ENCODE data around the gene ISCA2.

The ISCA2 gene

GRCh38 chr14:74519316-74520074 lies 25.9 kb downstream of the ISCA2 start:
- H2AFZ ChIP-seq (ENCODE audit: low read length), result no peak overlapping the region
- peaks cover 7% of the 10 kb centered on the region for H3K4me1 ChIP-seq (ENCODE audit: insufficient read depth, low read length, poor library complexity, severe bottlenecking)
- H3K79me2 ChIP-seq (ENCODE audit: insufficient read depth, low read length), result no peaks in the 10 kb centered on the region
- H3K9me3 ChIP-seq (ENCODE audit: insufficient read depth, low read depth, low read length), result no peaks in the 10 kb centered on the region
- no peak overlapping the region for H3K4me2 ChIP-seq (ENCODE audit: low read depth, low read length, poor library complexity, severe bottlenecking)
- no peaks in the 10 kb centered on the region for H3K36me3 ChIP-seq (ENCODE audit: insufficient read depth, low read length)
- no peak overlapping the region for H3K9ac ChIP-seq (ENCODE audit: low read depth, low read length, poor library complexity, severe bottlenecking)
- H4K20me1 ChIP-seq (ENCODE audit: insufficient read depth, low read length, poor library complexity, severe bottlenecking), result no peaks in the 10 kb centered on the region
- no peaks in the 10 kb centered on the region for H3K27me3 ChIP-seq (ENCODE audit: insufficient read depth, low read length, poor library complexity, severe bottlenecking)
- H3F3A ChIP-seq (ENCODE audit: low read depth), result no peaks in the 10 kb centered on the region
- no peaks in the 10 kb centered on the region for H3K9me2 ChIP-seq (replicated peaks; ENCODE audit: low read depth, low read length)
- no peak for TF ChIP-seq EZH2phosphoT487 (IDR thresholded peaks at IDR 0.05; ENCODE audit: borderline replicate concordance)
- TF ChIP-seq CTCF (conservative IDR thresholded peaks at IDR 0.05; ENCODE audit: low read length), result no peak
- H3K4me3 ChIP-seq (ENCODE audit: low read length, poor library complexity, severe bottlenecking), result no peak overlapping the region

- Histone ChIP-seq H3K9me3 (ENCODE audit: insufficient read depth, low read depth, low read length) (no peaks in the 10 kb centered on the region), H3K36me3 (ENCODE audit: insufficient read depth, low read length) (no peaks in the 10 kb centered on the region), H3K79me2 (ENCODE audit: insufficient read depth, low read length) (no peaks in the 10 kb centered on the region), H3K4me1 (ENCODE audit: insufficient read depth, low read length, poor library complexity, severe bottlenecking) (no peaks in the 10 kb centered on the region), H3K4me3 (ENCODE audit: low read length, poor library complexity, severe bottlenecking) (no peak overlapping the region), H4K20me1 (ENCODE audit: insufficient read depth, low read length, poor library complexity, severe bottlenecking) (no peaks in the 10 kb centered on the region), H3K27me3 (ENCODE audit: insufficient read depth, low read length, poor library complexity, severe bottlenecking) (no peaks in the 10 kb centered on the region), H3F3A (ENCODE audit: low read depth) (no peaks in the 10 kb centered on the region), H3K9me2 (replicated peaks; ENCODE audit: low read depth, low read length) (no peaks in the 10 kb centered on the region), H3K4me2 (ENCODE audit: low read depth, low read length, poor library complexity, severe bottlenecking) (no peak overlapping the region), H2AFZ (ENCODE audit: low read length) (no peak overlapping the region), H3K9ac (ENCODE audit: low read depth, low read length, poor library complexity, severe bottlenecking) (no peak overlapping the region)
- TF ChIP-seq CTCF (conservative IDR thresholded peaks at IDR 0.05; ENCODE audit: low read length) (no peak), EZH2phosphoT487 (IDR thresholded peaks at IDR 0.05; ENCODE audit: borderline replicate concordance) (no peak)
These were observed 28.2 kb downstream of the ISCA2 start for GRCh38 chr14:74521756-74522155.

GRCh38 chr14:74522740-74523139 lies 29.2 kb downstream of the ISCA2 start:
- Histone ChIP-seq H3K9me2 (replicated peaks; ENCODE audit: low read depth, low read length) (no peaks in the 10 kb centered on the region), H3K9me3 (ENCODE audit: insufficient read depth, low read depth, low read length) (no peaks in the 10 kb centered on the region), H4K20me1 (ENCODE audit: insufficient read depth, low read length, poor library complexity, severe bottlenecking) (no peaks in the 10 kb centered on the region), H3F3A (ENCODE audit: low read depth) (no peaks in the 10 kb centered on the region), H3K79me2 (ENCODE audit: insufficient read depth, low read length) (no peaks in the 10 kb centered on the region), H3K9ac (ENCODE audit: low read depth, low read length, poor library complexity, severe bottlenecking) (no peak overlapping the region), H3K4me2 (ENCODE audit: low read depth, low read length, poor library complexity, severe bottlenecking) (no peak overlapping the region), H3K36me3 (ENCODE audit: insufficient read depth, low read length) (no peaks in the 10 kb centered on the region), H2AFZ (ENCODE audit: low read length) (no peak overlapping the region), H3K4me3 (ENCODE audit: low read length, poor library complexity, severe bottlenecking) (no peak overlapping the region), H3K27me3 (ENCODE audit: insufficient read depth, low read length, poor library complexity, severe bottlenecking) (no peaks in the 10 kb centered on the region), H3K4me1 (ENCODE audit: insufficient read depth, low read length, poor library complexity, severe bottlenecking) (no peaks in the 10 kb centered on the region)
- no peak for TF ChIP-seq EZH2phosphoT487 (IDR thresholded peaks at IDR 0.05; ENCODE audit: borderline replicate concordance)
- no peak for TF ChIP-seq CTCF (conservative IDR thresholded peaks at IDR 0.05; ENCODE audit: low read length)

Measured in Loucy (cell line).